Neural cell (in vitro differentiated cells): Measurements from ENCODE around the gene TSPAN16. TPM values are rescaled to one million over a fixed set of nuclear protein-coding genes. Genes with fewer than 3 reads are reported as not detected.
A peak's percentile ranks its signal among the peaks of the same experiment; 100 is the strongest.

ENCODE experiments used
- H2AFZ ChIP-seq: fragments of 200-600, 300-800 bp; sonication (generic), shearing (Covaris generic); 2 replicates; pipeline ENCODE4 v1.6.0; 2014; ENCODE audit warnings: low read depth, mild to moderate bottlenecking, antibody characterized with exemption, low read length, moderate library complexity
- H3F3A ChIP-seq: fragments of 200-600 bp; shearing (Covaris generic); 2 replicates; pipeline ENCODE4 v1.6.1; 2016; ENCODE audit warnings: mild to moderate bottlenecking, moderate library complexity, mixed read lengths, antibody characterized with exemption, low read length; ENCODE audit not compliant: insufficient read depth, poor library complexity, severe bottlenecking
- H3K27ac ChIP-seq: fragments of 200-600, 300-800 bp; sonication (generic), shearing (Covaris generic); 2 replicates; pipeline ENCODE4 v1.5.1; 2014; ENCODE audit warnings: mild to moderate bottlenecking, low read length, moderate library complexity
- H3K27me3 ChIP-seq: fragments of 300-800, 200-600 bp; sonication (generic), shearing (Covaris generic); 2 replicates; pipeline ENCODE4 v1.6.0; 2014; ENCODE audit warnings: mild to moderate bottlenecking, low read depth, low read length, moderate library complexity; ENCODE audit not compliant: insufficient read depth
- H3K36me3 ChIP-seq: fragments of 300-800, 200-600 bp; sonication (generic), shearing (Covaris generic); 2 replicates; pipeline ENCODE4 v1.5.1; 2014; ENCODE audit warnings: mild to moderate bottlenecking, antibody characterized with exemption, low read length, moderate library complexity; ENCODE audit not compliant: insufficient read depth
- H3K4me2 ChIP-seq: fragments of 300-800, 200-600 bp; sonication (generic), shearing (Covaris generic); 2 replicates; pipeline ENCODE4 v1.6.0; 2014; ENCODE audit warnings: mild to moderate bottlenecking, low read length
- H3K4me3 ChIP-seq: fragments of 300-800, 200-600 bp; sonication (generic), shearing (Covaris generic); 2 replicates; pipeline ENCODE4 v1.5.1; 2014; ENCODE audit warnings: mild to moderate bottlenecking, low read length, moderate library complexity
- H3K79me2 ChIP-seq: fragments of 200-600 bp; shearing (Covaris generic); replicated peaks from 2 replicates; pipeline ENCODE4 v1.6.0; 2014; ENCODE audit warnings: mild to moderate bottlenecking, low read length, moderate library complexity; ENCODE audit not compliant: insufficient read depth
- H3K9ac ChIP-seq: fragments of 300-800, 200-600 bp; sonication (generic), shearing (Covaris generic); 2 replicates; pipeline ENCODE4 v1.6.1; 2016; ENCODE audit warnings: mild to moderate bottlenecking, low read length, mixed read lengths
- H3K9me2 ChIP-seq: fragments of 200-600 bp; shearing (Covaris generic); 2 replicates; pipeline ENCODE4 v1.6.1; 2016; ENCODE audit warnings: mild to moderate bottlenecking, low read length, mixed read lengths; ENCODE audit not compliant: insufficient read depth
- H3K9me3 ChIP-seq: fragments of 200-600, 300-800 bp; sonication (generic), shearing (Covaris generic); 2 replicates; pipeline ENCODE4 v1.6.1; 2016; ENCODE audit warnings: mild to moderate bottlenecking, mixed run types, low read length, moderate library complexity, mixed read lengths
- H4K20me1 ChIP-seq: fragments of 200-600 bp; shearing (Covaris generic); 2 replicates; pipeline ENCODE4 v1.6.1; 2016; ENCODE audit warnings: mild to moderate bottlenecking, mixed run types; ENCODE audit not compliant: insufficient read depth
- EP300 ChIP-seq: fragments of 450-650 bp; conservative IDR thresholded peaks from 2 replicates; pipeline ENCODE4 v1.6.1; 2014; ENCODE audit warnings: antibody characterized with exemption, mild to moderate bottlenecking, moderate library complexity; ENCODE audit not compliant: poor library complexity, severe bottlenecking
- EZH2 ChIP-seq: fragments of 200-600, 300-800 bp; shearing (Covaris generic), sonication (generic); IDR thresholded peaks from 2 replicates; pipeline ENCODE4 v1.6.1; 2014; ENCODE audit warnings: antibody characterized with exemption, low read length, borderline replicate concordance, mild to moderate bottlenecking; ENCODE audit not compliant: insufficient read depth, poor library complexity, severe bottlenecking
- MXI1 ChIP-seq: fragments of 450-650 bp; conservative IDR thresholded peaks from 2 replicates; pipeline ENCODE4 v1.6.1; 2014; ENCODE audit warnings: antibody characterized with exemption, mild to moderate bottlenecking; ENCODE audit not compliant: poor library complexity, severe bottlenecking
- POLR2AphosphoS5 ChIP-seq: IDR thresholded peaks from 2 replicates; pipeline ENCODE4 v1.6.1; 2012
- RAD21 ChIP-seq: fragments of 450-650 bp; conservative IDR thresholded peaks from 2 replicates; pipeline ENCODE4 v1.6.1; 2014; ENCODE audit warnings: antibody characterized with exemption, mild to moderate bottlenecking, moderate library complexity
- SMC3 ChIP-seq: fragments of 450-650 bp; conservative IDR thresholded peaks from 2 replicates; pipeline ENCODE4 v1.6.1; 2014; ENCODE audit warnings: antibody characterized with exemption, mild to moderate bottlenecking, moderate library complexity; ENCODE audit not compliant: poor library complexity
- TAF1 ChIP-seq: IDR thresholded peaks from 2 replicates; pipeline ENCODE4 v1.6.1; 2012; ENCODE audit warnings: low read depth
- polyA plus RNA-seq: library from polyadenylated mRNA; depleted of rRNA; stranded (reverse); fragments of >200 nt; gene quantifications from 2 replicates; pipeline ENCODE4 v1.2.3, GENCODE V29; 2014
- TF ChIP-seq, protein P1 (sequence below): fragments of 450-650 bp; IDR thresholded peaks from 2 replicates; pipeline ENCODE4 v1.5.1; 2014; ENCODE audit warnings: antibody characterized with exemption, mild to moderate bottlenecking, moderate library complexity; ENCODE audit not compliant: poor library complexity, severe bottlenecking
- TF ChIP-seq, protein P2 (sequence below): IDR thresholded peaks from 2 replicates; pipeline ENCODE4 v1.6.1; 2012; ENCODE audit warnings: borderline replicate concordance

The TSPAN16 gene
- polyA plus RNA-seq, 1 donor from 2014 or later = not detected

DNA sequence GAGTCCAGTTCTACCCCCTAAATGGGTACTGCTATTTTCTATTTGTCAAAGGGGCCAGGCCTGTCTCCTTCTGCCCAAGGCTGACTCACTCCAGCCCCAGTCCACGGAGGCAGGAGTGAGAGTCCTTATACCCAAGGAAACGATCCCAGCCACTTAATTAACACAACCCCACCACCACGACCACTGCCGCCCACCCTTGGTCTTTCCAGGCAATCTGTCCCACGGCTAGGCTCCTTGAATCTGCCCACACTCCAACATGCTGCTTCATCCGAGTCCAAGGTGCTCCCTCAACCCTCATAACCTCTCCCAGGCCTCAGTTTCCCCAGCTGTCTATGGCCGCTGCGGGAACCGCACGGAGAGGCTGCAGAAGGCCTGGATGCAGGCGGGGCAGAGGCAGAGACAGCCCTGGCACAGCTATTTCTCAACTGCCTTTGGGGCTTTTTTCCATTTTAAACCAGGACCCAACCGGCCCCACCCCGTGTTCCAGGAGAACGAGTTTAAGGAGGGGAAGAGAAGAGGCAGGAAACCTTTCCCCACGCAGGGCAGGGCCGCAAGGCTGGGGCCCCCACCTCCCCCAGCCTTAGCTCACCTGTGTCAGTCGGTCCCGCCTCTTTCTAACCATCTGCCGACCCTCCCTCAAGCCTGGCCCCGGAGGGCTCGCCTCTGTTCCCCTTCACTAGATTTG is 42.8 kb downstream of the TSPAN16 start:
- Histone ChIP-seq H3K4me3 (peak overlapping the region; percentile 96), H3K4me2 (peak overlapping the region; percentile 78), H3K27ac (peak overlapping the region; percentile 54), H3K9me3 (peaks cover 4% of the 10 kb centered on the region), H2AFZ (peak overlapping the region; percentile 8), H3K9ac (peak overlapping the region; percentile 90), H3K27me3 (no peaks in the 10 kb centered on the region), H3F3A (no peaks in the 10 kb centered on the region), H3K36me3 (peaks cover 14% of the 10 kb centered on the region), H3K9me2 (no peaks in the 10 kb centered on the region), H4K20me1 (no peaks in the 10 kb centered on the region), H3K79me2 (peaks cover 19% of the 10 kb centered on the region)
- TF ChIP-seq EP300 (no peak), EZH2 (no peak), MXI1 (no peak), RAD21 (no peak), POLR2AphosphoS5 (no peak), SMC3 (no peak)
- TF ChIP-seq, protein P1, sequence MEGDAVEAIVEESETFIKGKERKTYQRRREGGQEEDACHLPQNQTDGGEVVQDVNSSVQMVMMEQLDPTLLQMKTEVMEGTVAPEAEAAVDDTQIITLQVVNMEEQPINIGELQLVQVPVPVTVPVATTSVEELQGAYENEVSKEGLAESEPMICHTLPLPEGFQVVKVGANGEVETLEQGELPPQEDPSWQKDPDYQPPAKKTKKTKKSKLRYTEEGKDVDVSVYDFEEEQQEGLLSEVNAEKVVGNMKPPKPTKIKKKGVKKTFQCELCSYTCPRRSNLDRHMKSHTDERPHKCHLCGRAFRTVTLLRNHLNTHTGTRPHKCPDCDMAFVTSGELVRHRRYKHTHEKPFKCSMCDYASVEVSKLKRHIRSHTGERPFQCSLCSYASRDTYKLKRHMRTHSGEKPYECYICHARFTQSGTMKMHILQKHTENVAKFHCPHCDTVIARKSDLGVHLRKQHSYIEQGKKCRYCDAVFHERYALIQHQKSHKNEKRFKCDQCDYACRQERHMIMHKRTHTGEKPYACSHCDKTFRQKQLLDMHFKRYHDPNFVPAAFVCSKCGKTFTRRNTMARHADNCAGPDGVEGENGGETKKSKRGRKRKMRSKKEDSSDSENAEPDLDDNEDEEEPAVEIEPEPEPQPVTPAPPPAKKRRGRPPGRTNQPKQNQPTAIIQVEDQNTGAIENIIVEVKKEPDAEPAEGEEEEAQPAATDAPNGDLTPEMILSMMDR = no peak
- TF ChIP-seq, protein P2, sequence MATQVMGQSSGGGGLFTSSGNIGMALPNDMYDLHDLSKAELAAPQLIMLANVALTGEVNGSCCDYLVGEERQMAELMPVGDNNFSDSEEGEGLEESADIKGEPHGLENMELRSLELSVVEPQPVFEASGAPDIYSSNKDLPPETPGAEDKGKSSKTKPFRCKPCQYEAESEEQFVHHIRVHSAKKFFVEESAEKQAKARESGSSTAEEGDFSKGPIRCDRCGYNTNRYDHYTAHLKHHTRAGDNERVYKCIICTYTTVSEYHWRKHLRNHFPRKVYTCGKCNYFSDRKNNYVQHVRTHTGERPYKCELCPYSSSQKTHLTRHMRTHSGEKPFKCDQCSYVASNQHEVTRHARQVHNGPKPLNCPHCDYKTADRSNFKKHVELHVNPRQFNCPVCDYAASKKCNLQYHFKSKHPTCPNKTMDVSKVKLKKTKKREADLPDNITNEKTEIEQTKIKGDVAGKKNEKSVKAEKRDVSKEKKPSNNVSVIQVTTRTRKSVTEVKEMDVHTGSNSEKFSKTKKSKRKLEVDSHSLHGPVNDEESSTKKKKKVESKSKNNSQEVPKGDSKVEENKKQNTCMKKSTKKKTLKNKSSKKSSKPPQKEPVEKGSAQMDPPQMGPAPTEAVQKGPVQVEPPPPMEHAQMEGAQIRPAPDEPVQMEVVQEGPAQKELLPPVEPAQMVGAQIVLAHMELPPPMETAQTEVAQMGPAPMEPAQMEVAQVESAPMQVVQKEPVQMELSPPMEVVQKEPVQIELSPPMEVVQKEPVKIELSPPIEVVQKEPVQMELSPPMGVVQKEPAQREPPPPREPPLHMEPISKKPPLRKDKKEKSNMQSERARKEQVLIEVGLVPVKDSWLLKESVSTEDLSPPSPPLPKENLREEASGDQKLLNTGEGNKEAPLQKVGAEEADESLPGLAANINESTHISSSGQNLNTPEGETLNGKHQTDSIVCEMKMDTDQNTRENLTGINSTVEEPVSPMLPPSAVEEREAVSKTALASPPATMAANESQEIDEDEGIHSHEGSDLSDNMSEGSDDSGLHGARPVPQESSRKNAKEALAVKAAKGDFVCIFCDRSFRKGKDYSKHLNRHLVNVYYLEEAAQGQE = no peak

DNA sequence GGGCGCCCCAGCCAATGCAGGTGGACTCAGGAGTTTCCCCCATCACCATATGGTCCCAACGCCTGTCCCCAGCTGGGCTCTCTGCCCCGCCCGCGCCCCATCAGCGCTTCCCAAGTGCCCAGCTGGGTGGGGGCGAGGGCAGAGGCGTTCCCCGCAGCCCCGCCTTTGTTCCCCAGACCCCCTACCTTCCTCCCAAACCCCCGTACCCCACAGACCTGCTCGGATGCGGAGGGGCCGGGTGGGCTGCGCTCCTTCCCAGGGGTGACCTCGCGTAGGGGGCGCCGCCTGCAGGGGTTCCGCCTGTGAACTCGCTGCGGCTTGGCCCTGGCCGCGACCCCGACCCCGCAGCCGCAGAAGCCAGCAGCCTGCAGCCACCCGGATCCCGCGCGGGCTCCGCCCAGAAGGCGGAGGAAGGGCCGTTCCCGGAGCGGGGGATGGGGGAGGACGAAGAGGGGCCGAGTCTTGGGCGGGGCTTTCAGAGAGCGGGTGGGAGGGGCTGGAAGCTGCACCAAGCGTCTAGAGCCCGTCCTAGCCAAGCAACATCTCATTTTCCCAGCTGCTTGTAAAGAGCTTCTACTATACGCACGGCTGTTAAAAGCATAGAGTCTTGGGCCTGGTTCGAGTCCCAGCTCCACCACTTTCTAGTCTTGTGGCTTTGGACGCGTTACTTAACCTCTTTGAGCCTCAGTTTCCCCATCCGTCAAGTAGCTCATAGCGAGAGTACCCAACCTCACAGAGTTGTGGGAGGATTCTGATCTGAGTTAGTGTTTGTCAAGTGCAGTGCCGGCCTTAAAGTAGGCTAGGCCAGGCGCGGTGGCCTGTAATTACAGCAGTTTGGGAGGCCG is 43.5 kb downstream of the TSPAN16 start, which contains the start of gene RAB3D:
TSS of gene RAB3D (minus strand) at position 404 of the 845 bp plus-strand sequence. CDS start 2,258 bp downstream, outside the sequence.
- H3K4me3 ChIP-seq = peak within 1 kb of the TSS; percentile 96
- H4K20me1 ChIP-seq = no peaks in the 10 kb centered on the region
- H3K79me2 ChIP-seq = peaks cover 19% of the 10 kb centered on the region
- no peak for TF ChIP-seq EZH2
- TF ChIP-seq EP300 = peak; percentile 26
- peak; percentile 85 for TF ChIP-seq POLR2AphosphoS5
- TF ChIP-seq, protein P1 = no peak
- no peak for TF ChIP-seq TAF1
- TF ChIP-seq SMC3 = peak; percentile 54
- peak; percentile 46 for TF ChIP-seq RAD21
- no peak for TF ChIP-seq MXI1
- TF ChIP-seq, protein P2 = peak; percentile 57
- H3K36me3 ChIP-seq = peaks cover 14% of the 10 kb centered on the region
- peak within 1 kb of the TSS; percentile 78 for H3K4me2 ChIP-seq
- peak within 1 kb of the TSS; percentile 59 for H2AFZ ChIP-seq
- no peaks in the 10 kb centered on the region for H3F3A ChIP-seq
- H3K27me3 ChIP-seq = no peaks in the 10 kb centered on the region
- peak within 1 kb of the TSS; percentile 90 for H3K9ac ChIP-seq
- no peaks in the 10 kb centered on the region for H3K9me2 ChIP-seq
- peaks cover 4% of the 10 kb centered on the region for H3K9me3 ChIP-seq
- H3K27ac ChIP-seq = peak within 1 kb of the TSS; percentile 54
